H1 (cell line): ENCODE data around the gene SLC9C1. TPM values are rescaled to one million over a fixed set of nuclear protein-coding genes. Genes with fewer than 3 reads are reported as not detected.

ENCODE experiments used
- CTCF ChIA-PET: fragments of 300-600 bp; sonication (Branson Sonifier 250); formaldehyde crosslinking; loops from one replicate; lab custom pipeline; 2021; ENCODE audit not compliant: partially characterized antibody; lab: Charles Lee
- POLR2A ChIA-PET: fragments of 300-600 bp; sonication (Branson Sonifier 250); formaldehyde crosslinking; loops from one replicate; lab custom pipeline; 2021; ENCODE audit warnings: inconsistent platforms; ENCODE audit not compliant: partially characterized antibody; lab: Charles Lee
- DNase-seq, 2 experiments: peaks; one replicate each; pipeline versions ENCODE4 v3.0.0 to v3.0.0-alpha.2; 2010 to 2022; ENCODE audit warnings: low spot score in 2 of 2, low read depth in 1 of 2, mixed read lengths in 1 of 2
- FAIRE-seq: peaks from 2 replicates; lab custom pipeline; 2011; peaks lifted over from hg19 to GRCh38; lab: Jason Lieb, UNC
- H2AFZ ChIP-seq: 2 replicates; pipeline ENCODE4 v1.8.1; 2012; ENCODE audit warnings: low read length, inconsistent platforms
- H2AK5ac ChIP-seq: 2 replicates; pipeline ENCODE4 v1.6.1; 2013; ENCODE audit warnings: low read depth, low read length
- H2BK120ac ChIP-seq: replicated peaks from 2 replicates; pipeline ENCODE3; 2013; ENCODE audit warnings: low read depth, low read length, inconsistent platforms
- H2BK12ac ChIP-seq: 2 replicates; pipeline ENCODE4 v1.6.1; 2013; ENCODE audit warnings: low read depth, low read length
- H2BK15ac ChIP-seq: 2 replicates; pipeline ENCODE4 v1.6.1; 2013; ENCODE audit warnings: low read length
- H2BK20ac ChIP-seq: 2 replicates; pipeline ENCODE4 v1.6.1; 2013; ENCODE audit warnings: low read length
- H2BK5ac ChIP-seq: 2 replicates; pipeline ENCODE4 v1.6.1; 2013; ENCODE audit warnings: low read depth, low read length
- H3K14ac ChIP-seq: 2 replicates; pipeline ENCODE4 v1.6.1; 2013; ENCODE audit warnings: inconsistent platforms; ENCODE audit not compliant: insufficient read length
- H3K18ac ChIP-seq: 2 replicates; pipeline ENCODE4 v1.6.1; 2013; ENCODE audit warnings: low read length; ENCODE audit errors: extremely low read depth
- H3K23ac ChIP-seq: 2 replicates; pipeline ENCODE4 v1.6.1; 2013; ENCODE audit warnings: inconsistent platforms; ENCODE audit not compliant: insufficient read length
- H3K23me2 ChIP-seq: 2 replicates; pipeline ENCODE4 v1.6.1; 2013; ENCODE audit warnings: low read depth, low read length
- H3K27ac ChIP-seq: 2 replicates; pipeline ENCODE4 v1.6.1; 2011; ENCODE audit warnings: low read depth, low read length, inconsistent platforms
- H3K27me3 ChIP-seq, 4 experiments: replicated peaks in 1 of 4; 1 replicate in 1 of 4; 2 replicates in 3 of 4; pipeline versions ENCODE4 v1.6.1 to v1.8.1; 2011 to 2013; ENCODE audit warnings: low read length in 3 of 4, mild to moderate bottlenecking in 3 of 4, inconsistent platforms in 2 of 4, mixed read lengths in 2 of 4, moderate library complexity in 1 of 4; ENCODE audit not compliant: control insufficient read depth in 3 of 4, insufficient read depth in 3 of 4; ENCODE audit errors: extremely low read depth in 1 of 4
- H3K36me3 ChIP-seq, 4 experiments: 2 replicates each; pipeline versions ENCODE4 v1.6.1 to v1.8.1; 2011 to 2013; ENCODE audit warnings: mild to moderate bottlenecking in 4 of 4, low read length in 3 of 4, moderate library complexity in 2 of 4, control low read depth in 1 of 4, inconsistent platforms in 1 of 4; ENCODE audit not compliant: insufficient read depth in 4 of 4, control insufficient read depth in 2 of 4
- H3K4ac ChIP-seq: replicated peaks from 2 replicates; pipeline ENCODE3; 2013; ENCODE audit warnings: low read length, low read depth, mixed read lengths, inconsistent platforms; ENCODE audit not compliant: insufficient read length
- H3K4me1 ChIP-seq, 4 experiments: replicated peaks in 1 of 4; 1 replicate in 1 of 4; 2 replicates in 3 of 4; pipeline versions ENCODE4 v1.6.1 to v1.8.1; 2011 to 2013; ENCODE audit warnings: low read length in 3 of 4, inconsistent platforms in 2 of 4, mixed read lengths in 1 of 4; ENCODE audit not compliant: insufficient read depth in 4 of 4, control insufficient read depth in 3 of 4
- H3K4me2 ChIP-seq, 2 experiments: 2 replicates each; pipeline versions ENCODE4 v1.6.1 to v1.8.1; 2011 to 2013; ENCODE audit warnings: low read depth in 2 of 2, low read length in 2 of 2, control low read depth in 1 of 2, inconsistent platforms in 1 of 2, mild to moderate bottlenecking in 1 of 2; ENCODE audit not compliant: insufficient read depth in 1 of 2
- H3K4me3 ChIP-seq, 4 experiments: fragments of 200-600, 300-600 bp in 1 of 4; sonication (generic), shearing (Covaris generic), sonication (Bioruptor Twin) in 1 of 4; 2 replicates each; pipeline versions ENCODE4 v1.5.1 to v1.8.1; 2011 to 2016; ENCODE audit warnings: low read length in 4 of 4, low read depth in 3 of 4, control low read depth in 2 of 4, inconsistent platforms in 2 of 4, mild to moderate bottlenecking in 2 of 4, mixed read lengths in 1 of 4, moderate library complexity in 1 of 4; ENCODE audit not compliant: insufficient read depth in 2 of 4; ENCODE audit errors: extremely low read depth in 1 of 4
- H3K56ac ChIP-seq: replicated peaks from 2 replicates; pipeline ENCODE3; 2013; ENCODE audit warnings: low read depth, mild to moderate bottlenecking, mixed read lengths, low read length, inconsistent platforms; ENCODE audit not compliant: insufficient read length
- H3K79me1 ChIP-seq: 2 replicates; pipeline ENCODE4 v1.6.1; 2013; ENCODE audit warnings: low read depth, low read length, control low read depth
- H3K79me2 ChIP-seq, 2 experiments: 2 replicates each; pipeline versions ENCODE4 v1.6.1 to v1.8.1; 2012 to 2013; ENCODE audit warnings: low read length in 2 of 2, mild to moderate bottlenecking in 2 of 2, inconsistent platforms in 1 of 2; ENCODE audit not compliant: insufficient read depth in 2 of 2, control insufficient read depth in 1 of 2
- H3K9ac ChIP-seq, 4 experiments: replicated peaks in 1 of 4; 1 replicate in 1 of 4; 2 replicates in 3 of 4; pipeline versions ENCODE4 v1.6.1 to v1.8.1; 2011 to 2013; ENCODE audit warnings: low read depth in 3 of 4, low read length in 3 of 4, control low read depth in 2 of 4, mild to moderate bottlenecking in 2 of 4, moderate library complexity in 2 of 4, inconsistent platforms in 1 of 4; ENCODE audit errors: extremely low read depth in 1 of 4
- H3K9me3 ChIP-seq, 2 experiments: 2 replicates each; pipeline versions ENCODE4 v1.6.1 to v1.8.1; 2012 to 2013; ENCODE audit warnings: mild to moderate bottlenecking in 2 of 2, moderate library complexity in 2 of 2, control low read depth in 1 of 2, inconsistent platforms in 1 of 2, low read depth in 1 of 2, low read length in 1 of 2, mixed read lengths in 1 of 2; ENCODE audit not compliant: insufficient read depth in 2 of 2
- H4K20me1 ChIP-seq, 2 experiments: replicated peaks in 1 of 2; 2 replicates each; pipeline versions ENCODE3 to v1.8.1; 2011 to 2013; ENCODE audit warnings: inconsistent platforms in 2 of 2, low read length in 2 of 2, mild to moderate bottlenecking in 1 of 2; ENCODE audit not compliant: insufficient read depth in 2 of 2, control insufficient read depth in 1 of 2
- H4K5ac ChIP-seq: 2 replicates; pipeline ENCODE4 v1.6.1; 2013; ENCODE audit warnings: low read length, low read depth, mixed read lengths, inconsistent platforms; ENCODE audit not compliant: insufficient read length
- H4K8ac ChIP-seq: 2 replicates; pipeline ENCODE4 v1.8.0; 2013; ENCODE audit warnings: mild to moderate bottlenecking, moderate library complexity, low read length, inconsistent platforms; ENCODE audit not compliant: insufficient read depth; ENCODE audit errors: extremely low read depth
- H4K91ac ChIP-seq: replicated peaks from 2 replicates; pipeline ENCODE3; 2013; ENCODE audit warnings: low read length, mixed read lengths, inconsistent platforms; ENCODE audit not compliant: insufficient read length
- BRCA1 ChIP-seq: IDR thresholded peaks from 2 replicates; pipeline ENCODE4 v1.6.1; 2012; ENCODE audit warnings: low read depth, low read length, improper control_type of control experiment
- CREB1 ChIP-seq: IDR thresholded peaks from 2 replicates; pipeline ENCODE4 v1.6.1; 2012; ENCODE audit warnings: inconsistent platforms
- KDM1A ChIP-seq: fragments of 200-600, 300-600 bp; sonication (generic); IDR thresholded peaks from 2 replicates; pipeline ENCODE4 v1.7.1; 2016; ENCODE audit warnings: mild to moderate bottlenecking, low read length, borderline replicate concordance
- RBBP5 ChIP-seq: IDR thresholded peaks from 2 replicates; pipeline ENCODE4 v1.7.1; 2012; ENCODE audit warnings: low read depth, mild to moderate bottlenecking, inconsistent platforms, low read length, moderate library complexity, borderline replicate concordance
- SAP30 ChIP-seq: fragments of 300-600 bp; sonication (generic); IDR thresholded peaks from 2 replicates; pipeline ENCODE4 v1.7.1; 2012; ENCODE audit warnings: low read length, moderate library complexity, mild to moderate bottlenecking, inconsistent platforms; ENCODE audit not compliant: insufficient read depth, insufficient replicate concordance
- WGBS, 2 experiments: shearing (Covaris generic) in 1 of 2; methylation state at CpG; one replicate each; pipeline versions ENCODE4 v1.1.6 to v1.1.7; 2013 to 2015; ENCODE audit warnings: low lambda C conversion rate in 2 of 2, mixed read lengths in 2 of 2, inconsistent platforms in 1 of 2, low coverage in 1 of 2, missing lambda C conversion rate in 1 of 2; ENCODE audit not compliant: insufficient replicate concordance in 2 of 2, insufficient coverage in 1 of 2, insufficient read length in 1 of 2; ENCODE audit errors: extremely low coverage in 1 of 2, missing lambda C conversion rate in 1 of 2; 5-methylcytosine and 5-hydroxymethylcytosine counted together
- polyA plus RNA-seq, 7 experiments: library from polyadenylated mRNA; depleted of rRNA in 3 of 7; stranded (reverse) in 5 of 7; unstranded in 2 of 7; fragments of >200 nt in 5 of 7; fragments of 200-250 nt in 2 of 7; gene quantifications; 1 replicate in 5 of 7; 2 replicates in 1 of 7; 4 replicates in 1 of 7; pipeline versions ENCODE4 v1.2.1 to v1.2.3, GENCODE V29; 2011 to 2013; ENCODE audit warnings: missing spikeins in 2 of 7, mixed read lengths in 2 of 7
- total RNA-seq: library from RNA; stranded (reverse); fragmentation: NEBNext Ultra II Directional; extraction: Animal tissue kit (Norgen Biotek cat#: 25700); gene quantifications from 2 replicates; pipeline ENCODE4 v1.2.1, GENCODE V29; 2021

Gene SLC9C1
- total and polyA plus RNA-seq, 2 of the 8 experiments (the other 6 are each of a cell fraction or from before 2014, with no cell fraction given) = 0.15 to 0.24 TPM

- Histone ChIP-seq H3K79me2 (no peaks in the 10 kb centered on the region), H3K56ac (no peak overlapping the region), H3K14ac (no peak overlapping the region), H4K8ac (no peak overlapping the region), H3K4me3 (no peak overlapping the region), H3K4me1 (peaks cover 0 to 16% (median 8%) of the 10 kb centered on the region in 4 experiments; a peak in 5 of 7 replicates), H2BK20ac (no peak overlapping the region), H3K9me3 (peaks cover 12 to 13% of the 10 kb centered on the region in 2 experiments), H3K18ac (no peak overlapping the region), H3K27me3 (no peaks in the 10 kb centered on the region), H3K79me1 (no peaks in the 10 kb centered on the region), H3K4me2 (no peak overlapping the region), H2BK5ac (no peak overlapping the region), H2BK15ac (no peak overlapping the region), H3K4ac (no peak overlapping the region), H4K20me1 (no peaks in the 10 kb centered on the region), H3K36me3 (peaks cover 0 to 6% (median 0%) of the 10 kb centered on the region in 4 experiments; a peak in 2 of 8 replicates), H3K9ac (no peak overlapping the region), H2BK12ac (no peak overlapping the region), H4K91ac (no peak overlapping the region), H3K23ac (no peak overlapping the region), H4K5ac (no peak overlapping the region), H3K27ac (no peak overlapping the region), H2BK120ac (no peak overlapping the region), H3K23me2 (no peaks in the 10 kb centered on the region), H2AFZ (no peak overlapping the region), H2AK5ac (no peak overlapping the region)
- POLR2A ChIA-PET = interaction anchor here (0.6 to 3.9 kb wide), 6 partner anchors 13 to 241 kb away, joined by 3 to 16 read pairs (median 4); partner anchors contain the start of gene CD200
- no peak for DNase-seq
- WGBS, 2 experiments = 87% methylated on average over 1 of the region's 1 CpG; no CpG with 5 or more reads in 1 of the 2 experiments
- no peak for FAIRE-seq
- CTCF ChIA-PET = interaction anchor here (2.1 to 4.4 kb wide), 3 partner anchors 16 to 27 kb away, joined by 5 to 30 read pairs (median 9); partner anchors contain the start of gene SLC9C1
- no peak for TF ChIP-seq BRCA1
- no peak for TF ChIP-seq CREB1
- no peak for TF ChIP-seq KDM1A
- TF ChIP-seq SAP30 = no peak
- TF ChIP-seq RBBP5 = no peak
Measured at GRCh38 chr3:112320691-112321090, 26.7 kb upstream of the SLC9C1 start.
